GM23338 (cell line): ENCODE measurements around the gene THOP1.

ENCODE experiments used
- CREB1 ChIP-seq: fragments of 250-450 bp; sonication (Bioruptor Pico); IDR thresholded peaks from 2 replicates; pipeline ENCODE4 v1.5.0; 2020; ENCODE audit warnings: low read depth, mild to moderate bottlenecking, moderate library complexity
- ETS1 ChIP-seq: IDR thresholded peaks from 2 replicates; pipeline ENCODE4 v1.6.1; 2016; ENCODE audit warnings: antibody characterized with exemption
- EZH2 ChIP-seq: fragments of 200-600 bp; sonication (generic); IDR thresholded peaks from one replicate; pipeline ENCODE4 v1.8.0; 2017; ENCODE audit warnings: antibody characterized with exemption, mild to moderate bottlenecking, low read depth; ENCODE audit not compliant: unreplicated experiment
- EZH2phosphoT487 ChIP-seq: fragments of 200-600 bp; sonication (generic); IDR thresholded peaks from one replicate; pipeline ENCODE4 v1.8.1; 2018; ENCODE audit warnings: antibody characterized with exemption; ENCODE audit not compliant: unreplicated experiment
- JUNB ChIP-seq: IDR thresholded peaks from one replicate; pipeline ENCODE4 v1.6.1; 2016; ENCODE audit warnings: antibody characterized with exemption; ENCODE audit not compliant: unreplicated experiment
- NANOG ChIP-seq: IDR thresholded peaks from 2 replicates; pipeline ENCODE4 v1.6.1; 2016; ENCODE audit warnings: antibody characterized with exemption, borderline replicate concordance
- POLR2AphosphoS5 ChIP-seq: IDR thresholded peaks from 2 replicates; pipeline ENCODE4 v1.6.1; 2016; ENCODE audit warnings: antibody characterized with exemption, low read depth
- ZNF114 ChIP-seq: fragments of 250-450 bp; sonication (Bioruptor Pico); IDR thresholded peaks from 2 replicates; pipeline ENCODE4 v1.5.0; 2020; ENCODE audit warnings: mild to moderate bottlenecking, moderate library complexity
- TF ChIP-seq, protein P1 (sequence below), 2 experiments: fragments of 200-600 bp in 1 of 2; sonication (generic) in 1 of 2; conservative IDR thresholded peaks; 2 replicates each; pipeline versions ENCODE4 v1.5.1 to v1.6.1; 2016 to 2017; ENCODE audit warnings: antibody characterized with exemption in 2 of 2, low read depth in 2 of 2, mild to moderate bottlenecking in 2 of 2, moderate library complexity in 1 of 2
- TF ChIP-seq, protein P2 (sequence below): IDR thresholded peaks from one replicate; pipeline ENCODE4 v1.6.1; 2018; ENCODE audit warnings: antibody characterized with exemption; ENCODE audit not compliant: unreplicated experiment

DNA sequence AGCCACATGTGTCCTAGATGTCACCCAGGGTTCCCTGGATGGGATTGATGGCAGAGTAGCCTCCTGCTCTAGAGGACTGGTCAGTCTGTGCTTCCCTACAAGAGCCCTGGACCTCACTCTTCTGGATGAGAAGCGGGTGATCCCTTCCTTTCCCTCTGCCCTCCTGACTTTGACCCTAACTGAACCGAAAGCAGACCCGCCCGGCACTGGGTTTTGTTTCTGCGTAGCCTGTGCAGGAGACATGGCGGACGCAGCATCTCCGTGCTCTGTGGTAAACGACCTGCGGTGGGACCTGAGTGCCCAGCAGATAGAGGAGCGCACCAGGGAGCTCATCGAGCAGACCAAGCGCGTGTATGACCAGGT lies 4.9 kb downstream of the THOP1 start:
- TF ChIP-seq, protein P1, sequence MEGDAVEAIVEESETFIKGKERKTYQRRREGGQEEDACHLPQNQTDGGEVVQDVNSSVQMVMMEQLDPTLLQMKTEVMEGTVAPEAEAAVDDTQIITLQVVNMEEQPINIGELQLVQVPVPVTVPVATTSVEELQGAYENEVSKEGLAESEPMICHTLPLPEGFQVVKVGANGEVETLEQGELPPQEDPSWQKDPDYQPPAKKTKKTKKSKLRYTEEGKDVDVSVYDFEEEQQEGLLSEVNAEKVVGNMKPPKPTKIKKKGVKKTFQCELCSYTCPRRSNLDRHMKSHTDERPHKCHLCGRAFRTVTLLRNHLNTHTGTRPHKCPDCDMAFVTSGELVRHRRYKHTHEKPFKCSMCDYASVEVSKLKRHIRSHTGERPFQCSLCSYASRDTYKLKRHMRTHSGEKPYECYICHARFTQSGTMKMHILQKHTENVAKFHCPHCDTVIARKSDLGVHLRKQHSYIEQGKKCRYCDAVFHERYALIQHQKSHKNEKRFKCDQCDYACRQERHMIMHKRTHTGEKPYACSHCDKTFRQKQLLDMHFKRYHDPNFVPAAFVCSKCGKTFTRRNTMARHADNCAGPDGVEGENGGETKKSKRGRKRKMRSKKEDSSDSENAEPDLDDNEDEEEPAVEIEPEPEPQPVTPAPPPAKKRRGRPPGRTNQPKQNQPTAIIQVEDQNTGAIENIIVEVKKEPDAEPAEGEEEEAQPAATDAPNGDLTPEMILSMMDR (conservative IDR thresholded peaks at IDR 0.05; ENCODE audit: low read depth in 2 of 2) = no peak
- TF ChIP-seq ETS1 (no peak), JUNB (no peak), POLR2AphosphoS5 (no peak), EZH2 (no peak), EZH2phosphoT487 (no peak), NANOG (no peak), ZNF114 (no peak), CREB1 (CRISPR knock-in tag) (no peak)
- TF ChIP-seq, protein P2, sequence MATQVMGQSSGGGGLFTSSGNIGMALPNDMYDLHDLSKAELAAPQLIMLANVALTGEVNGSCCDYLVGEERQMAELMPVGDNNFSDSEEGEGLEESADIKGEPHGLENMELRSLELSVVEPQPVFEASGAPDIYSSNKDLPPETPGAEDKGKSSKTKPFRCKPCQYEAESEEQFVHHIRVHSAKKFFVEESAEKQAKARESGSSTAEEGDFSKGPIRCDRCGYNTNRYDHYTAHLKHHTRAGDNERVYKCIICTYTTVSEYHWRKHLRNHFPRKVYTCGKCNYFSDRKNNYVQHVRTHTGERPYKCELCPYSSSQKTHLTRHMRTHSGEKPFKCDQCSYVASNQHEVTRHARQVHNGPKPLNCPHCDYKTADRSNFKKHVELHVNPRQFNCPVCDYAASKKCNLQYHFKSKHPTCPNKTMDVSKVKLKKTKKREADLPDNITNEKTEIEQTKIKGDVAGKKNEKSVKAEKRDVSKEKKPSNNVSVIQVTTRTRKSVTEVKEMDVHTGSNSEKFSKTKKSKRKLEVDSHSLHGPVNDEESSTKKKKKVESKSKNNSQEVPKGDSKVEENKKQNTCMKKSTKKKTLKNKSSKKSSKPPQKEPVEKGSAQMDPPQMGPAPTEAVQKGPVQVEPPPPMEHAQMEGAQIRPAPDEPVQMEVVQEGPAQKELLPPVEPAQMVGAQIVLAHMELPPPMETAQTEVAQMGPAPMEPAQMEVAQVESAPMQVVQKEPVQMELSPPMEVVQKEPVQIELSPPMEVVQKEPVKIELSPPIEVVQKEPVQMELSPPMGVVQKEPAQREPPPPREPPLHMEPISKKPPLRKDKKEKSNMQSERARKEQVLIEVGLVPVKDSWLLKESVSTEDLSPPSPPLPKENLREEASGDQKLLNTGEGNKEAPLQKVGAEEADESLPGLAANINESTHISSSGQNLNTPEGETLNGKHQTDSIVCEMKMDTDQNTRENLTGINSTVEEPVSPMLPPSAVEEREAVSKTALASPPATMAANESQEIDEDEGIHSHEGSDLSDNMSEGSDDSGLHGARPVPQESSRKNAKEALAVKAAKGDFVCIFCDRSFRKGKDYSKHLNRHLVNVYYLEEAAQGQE = no peak
